Medulla oblongata (tissue), 1 donor: ENCODE data around the gene SESN1.

Experiments
- DNase-seq: peaks from one replicate; pipeline ENCODE4 v3.0.0-alpha.2; 2015; ENCODE audit errors: extremely low spot score

Gene SESN1

DNA sequence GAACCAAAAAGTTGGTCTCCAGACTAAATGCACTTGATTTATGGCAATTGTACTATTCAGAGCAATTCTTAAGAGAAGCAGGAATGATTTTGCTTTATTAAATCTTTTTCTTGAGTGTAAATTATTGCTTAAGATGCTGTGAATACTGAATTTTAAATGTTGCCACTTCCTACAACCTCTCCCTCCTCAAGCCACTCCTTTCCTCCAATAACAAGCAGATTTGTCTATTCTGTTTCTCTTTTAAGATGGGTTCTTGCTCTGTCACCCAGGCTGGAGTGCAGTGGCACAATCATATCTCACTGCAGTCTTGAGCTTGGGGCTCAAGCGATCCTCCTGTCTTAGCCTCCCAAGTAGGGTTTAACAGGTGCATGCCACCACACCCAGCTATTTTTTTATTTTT is 65.3 kb downstream of the SESN1 start:
- no peak for DNase-seq

DNA sequence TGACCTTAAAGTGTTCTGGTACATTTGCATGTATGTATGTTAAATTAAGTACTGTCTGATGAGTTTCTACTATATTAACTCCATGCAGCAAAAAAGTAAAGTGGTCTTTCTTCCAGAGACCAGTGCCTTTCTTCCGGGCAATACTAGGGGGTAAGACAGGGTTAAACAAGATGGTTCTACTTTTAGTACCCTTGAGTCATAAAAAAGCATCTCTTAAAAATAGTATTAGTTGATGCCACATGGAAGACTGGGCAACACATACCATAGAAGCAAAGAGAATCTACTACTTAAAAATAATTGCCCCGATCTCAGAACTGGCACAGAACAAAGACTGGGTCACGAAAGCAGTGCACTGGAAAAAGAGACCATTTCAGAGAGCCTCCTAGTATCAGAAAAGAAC is 66.2 kb downstream of the SESN1 start:
- DNase-seq, result no peak

DNA sequence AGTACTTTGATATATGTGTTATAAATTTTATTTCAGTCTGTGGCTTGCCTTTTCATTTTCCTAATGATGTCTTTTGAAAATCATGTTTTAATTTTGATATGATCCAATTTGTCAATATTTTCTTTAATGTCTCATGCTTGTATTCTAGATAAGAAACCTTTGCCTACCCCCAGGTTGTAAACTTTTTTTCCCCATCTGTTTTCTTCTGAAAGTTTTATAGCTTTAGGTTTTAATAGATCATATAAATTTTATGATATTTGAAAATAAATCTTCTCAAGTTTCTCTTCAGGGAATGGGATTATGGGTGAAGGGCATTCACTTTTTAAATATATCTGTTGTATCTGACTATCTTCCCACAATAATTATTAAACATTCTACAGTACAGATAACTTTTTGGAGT is 66.7 kb downstream of the SESN1 start:
- no peak for DNase-seq

DNA sequence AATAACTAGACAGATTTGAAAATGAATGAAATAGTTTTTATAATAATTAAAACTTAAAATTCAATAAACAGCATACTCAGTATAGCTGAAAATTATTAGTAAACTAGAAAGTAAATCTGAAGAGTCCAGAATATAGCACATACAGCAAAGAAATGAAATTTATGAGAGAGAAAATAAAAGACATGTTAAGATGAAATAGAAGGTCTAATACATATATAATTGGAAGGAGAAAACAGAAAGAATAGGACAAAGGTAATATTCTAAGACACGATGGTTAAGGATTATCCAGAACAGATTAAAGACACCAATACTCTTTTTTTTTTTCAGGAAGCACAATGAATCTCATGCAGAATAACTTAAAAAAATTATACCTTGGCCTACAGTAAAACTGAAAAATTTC is 69.0 kb downstream of the SESN1 start:
- DNase-seq, result no peak

DNA sequence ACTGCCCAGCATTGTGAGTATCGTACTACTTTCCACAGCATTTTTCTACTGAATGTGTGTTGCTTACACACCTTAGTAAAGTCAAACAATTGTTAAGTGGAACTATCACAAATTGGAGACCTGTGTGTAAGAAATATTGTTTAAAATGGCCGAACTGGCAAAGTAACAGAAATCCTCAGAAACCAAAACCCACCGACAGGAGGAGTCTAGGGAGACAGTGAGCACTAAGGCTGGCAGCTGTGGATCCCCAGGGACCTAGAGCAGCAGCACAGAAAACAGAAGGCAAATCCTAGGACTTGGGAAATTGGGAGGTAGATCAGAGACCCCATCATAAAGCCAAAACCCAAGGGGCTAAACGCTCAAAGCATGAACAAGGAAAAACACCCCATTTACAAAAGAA is 69.9 kb downstream of the SESN1 start:
- DNase-seq, result no peak

DNA sequence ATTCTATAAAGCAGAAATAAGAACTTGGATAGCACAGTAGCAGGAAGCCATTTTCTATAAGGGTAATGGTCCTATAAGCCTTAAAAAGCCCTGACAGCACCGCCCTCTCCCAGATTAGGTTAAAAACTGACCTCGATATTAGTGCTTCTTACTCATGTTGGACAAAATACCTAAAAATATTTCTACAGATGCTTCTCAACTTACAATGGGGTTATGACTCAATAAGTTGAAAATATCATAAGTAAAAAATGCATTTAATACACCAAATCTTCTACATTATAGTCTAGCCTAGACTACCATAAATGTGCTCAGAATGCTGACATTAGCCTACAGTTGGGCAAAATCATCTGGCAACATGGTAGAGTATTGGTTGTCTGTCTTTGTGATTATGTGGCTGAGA is 70.3 kb downstream of the SESN1 start:
- DNase-seq, result no peak

DNA sequence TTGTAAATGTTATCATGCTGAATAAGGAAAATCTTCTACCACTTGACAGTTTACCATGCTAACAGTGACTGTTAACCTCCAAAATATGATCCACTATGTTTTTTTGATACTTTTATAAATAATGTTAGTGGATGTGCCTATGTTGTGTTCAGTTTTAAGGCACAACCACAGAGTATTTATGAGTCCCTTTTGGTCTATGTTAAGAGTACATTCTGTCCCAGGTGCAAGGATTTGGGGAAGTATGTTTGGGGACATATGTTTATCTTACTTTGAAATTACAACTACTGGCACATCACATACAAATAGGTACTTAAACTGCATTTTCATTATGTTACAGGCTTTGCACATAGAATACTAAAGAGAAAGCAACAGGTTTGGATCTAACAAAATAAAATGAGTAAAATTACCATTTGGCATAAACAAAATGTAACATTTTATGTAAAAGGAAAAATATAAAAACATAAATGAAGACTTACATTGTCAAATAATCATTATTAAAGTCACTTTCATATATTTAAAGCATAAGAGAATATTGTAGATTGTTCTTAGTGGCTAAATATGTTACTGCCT is 71.2 kb downstream of the SESN1 start:
- no peak for DNase-seq

DNA sequence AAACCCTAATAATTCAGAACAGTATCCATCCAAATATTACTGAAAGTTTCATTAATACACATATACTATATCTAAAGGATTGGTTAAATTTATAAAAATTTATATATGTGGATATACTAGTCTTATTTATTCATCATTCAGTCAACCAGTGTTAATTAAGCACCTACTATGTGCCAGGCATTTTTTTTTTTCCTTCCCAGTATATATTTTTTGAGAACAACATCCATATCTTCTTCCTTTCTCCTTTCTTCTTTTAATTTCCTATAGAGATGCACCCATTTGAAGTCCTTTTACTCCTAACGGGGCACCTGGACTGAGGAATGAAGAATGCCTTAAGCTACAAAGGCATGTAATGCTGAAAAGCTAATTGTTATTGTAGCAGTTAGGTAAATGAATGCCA is 72.8 kb downstream of the SESN1 start:
- no peak for DNase-seq

DNA sequence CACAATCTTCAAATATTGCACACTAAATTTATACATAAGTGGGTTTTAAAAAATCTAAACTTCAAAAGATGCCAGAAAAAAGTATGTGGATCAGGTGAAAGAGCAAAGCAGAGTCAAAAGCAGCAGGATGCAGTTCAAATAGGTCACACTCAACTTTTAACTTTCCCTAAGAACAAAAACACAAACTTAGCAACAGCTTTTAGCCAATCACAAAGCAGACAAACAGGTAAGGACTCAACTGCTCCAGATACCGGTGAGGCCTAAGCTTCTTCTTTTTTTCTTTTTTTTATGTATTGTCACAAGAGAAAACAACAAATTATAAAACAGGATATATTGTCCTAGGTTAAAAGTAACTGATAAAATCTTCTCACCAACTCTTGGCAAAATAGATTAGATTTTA is 74.7 kb downstream of the SESN1 start:
- DNase-seq, result no peak

DNA sequence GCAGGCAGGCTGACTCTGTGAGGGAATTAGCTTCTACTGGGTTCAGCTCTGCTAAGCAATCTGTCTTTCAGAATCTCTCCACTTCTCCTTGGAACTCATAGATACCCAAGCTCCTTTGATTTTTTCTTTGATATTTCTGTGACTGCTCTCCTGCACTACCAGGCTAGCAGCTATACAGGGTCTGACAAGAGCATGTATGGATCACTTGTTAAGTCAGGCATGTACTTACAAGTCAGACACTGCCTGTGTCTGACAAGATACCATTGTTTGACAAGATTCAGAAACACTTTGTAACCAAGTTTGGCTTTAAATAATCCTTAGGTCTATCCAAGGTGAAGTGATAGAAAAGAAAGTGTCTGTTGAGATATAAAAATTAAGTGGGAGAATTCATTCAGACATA is 79.5 kb downstream of the SESN1 start:
- no peak for DNase-seq

DNA sequence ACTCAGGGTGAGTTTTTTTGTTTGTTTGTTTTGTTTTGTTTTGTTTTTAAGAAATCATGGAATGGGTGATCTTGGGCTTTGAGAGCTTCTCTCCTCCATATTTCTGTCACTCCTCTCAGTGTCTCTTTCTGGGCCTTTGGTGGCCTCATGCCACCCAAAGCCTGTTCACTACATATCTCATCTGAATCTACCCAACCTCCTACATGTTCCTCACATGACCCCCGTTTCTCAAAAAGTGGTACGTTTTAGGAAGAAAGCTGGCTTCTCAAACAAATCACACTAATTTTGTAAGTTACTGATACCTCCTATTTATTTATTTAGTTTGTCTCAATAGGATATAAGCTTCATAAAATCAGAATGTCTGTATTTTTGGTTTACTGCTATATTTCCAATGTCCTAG is 80.0 kb downstream of the SESN1 start:
- DNase-seq, result no peak

DNA sequence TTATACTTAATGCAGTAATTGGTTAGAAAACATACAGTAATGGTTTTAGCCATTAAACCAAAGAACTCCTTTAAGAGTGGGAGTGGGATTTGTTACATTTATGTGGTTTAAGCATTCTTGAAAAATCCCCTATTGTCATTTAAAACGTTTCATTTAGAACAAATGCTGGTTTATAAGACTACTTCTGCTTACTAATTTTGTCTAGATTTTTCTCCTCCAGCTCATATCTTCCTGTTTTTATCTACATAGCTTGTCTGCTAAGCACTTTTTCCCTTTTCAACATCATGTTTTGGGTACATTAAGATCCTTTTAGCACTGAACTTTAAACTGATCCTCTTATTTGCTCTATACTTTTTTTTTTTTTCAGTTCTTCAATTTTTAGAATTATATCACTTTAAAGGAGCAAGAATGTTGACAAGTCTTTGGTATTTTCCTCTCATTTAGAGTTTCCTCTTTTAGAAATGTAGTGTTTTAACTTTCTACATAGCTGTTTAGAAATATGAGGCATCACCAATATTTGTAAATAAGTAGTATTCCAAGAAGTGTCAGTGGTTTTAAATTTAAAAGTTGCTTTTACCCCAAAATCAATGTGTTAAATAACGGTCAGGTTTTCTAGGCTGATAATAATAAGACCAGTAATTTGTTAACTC is 80.9 kb downstream of the SESN1 start:
- DNase-seq, result peak; percentile 53

DNA sequence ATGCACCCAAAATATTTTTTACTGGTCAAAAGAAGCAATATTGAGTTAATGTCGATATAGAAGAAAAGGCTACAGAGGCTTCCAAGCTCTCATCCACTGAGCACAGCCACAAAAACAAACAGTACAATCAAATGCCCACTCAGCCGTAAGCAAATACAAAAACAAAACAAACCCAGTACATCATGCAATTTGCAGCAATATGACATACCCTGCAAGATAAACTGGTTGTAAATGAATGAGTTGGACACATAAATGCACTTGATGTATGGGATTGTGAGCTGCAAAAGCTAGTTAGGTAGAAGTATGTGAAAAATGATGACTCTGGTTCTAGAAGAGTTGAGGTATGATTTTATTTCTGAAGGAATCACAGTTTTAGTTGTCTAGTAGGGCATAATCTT is 83.9 kb downstream of the SESN1 start:
- no peak for DNase-seq

DNA sequence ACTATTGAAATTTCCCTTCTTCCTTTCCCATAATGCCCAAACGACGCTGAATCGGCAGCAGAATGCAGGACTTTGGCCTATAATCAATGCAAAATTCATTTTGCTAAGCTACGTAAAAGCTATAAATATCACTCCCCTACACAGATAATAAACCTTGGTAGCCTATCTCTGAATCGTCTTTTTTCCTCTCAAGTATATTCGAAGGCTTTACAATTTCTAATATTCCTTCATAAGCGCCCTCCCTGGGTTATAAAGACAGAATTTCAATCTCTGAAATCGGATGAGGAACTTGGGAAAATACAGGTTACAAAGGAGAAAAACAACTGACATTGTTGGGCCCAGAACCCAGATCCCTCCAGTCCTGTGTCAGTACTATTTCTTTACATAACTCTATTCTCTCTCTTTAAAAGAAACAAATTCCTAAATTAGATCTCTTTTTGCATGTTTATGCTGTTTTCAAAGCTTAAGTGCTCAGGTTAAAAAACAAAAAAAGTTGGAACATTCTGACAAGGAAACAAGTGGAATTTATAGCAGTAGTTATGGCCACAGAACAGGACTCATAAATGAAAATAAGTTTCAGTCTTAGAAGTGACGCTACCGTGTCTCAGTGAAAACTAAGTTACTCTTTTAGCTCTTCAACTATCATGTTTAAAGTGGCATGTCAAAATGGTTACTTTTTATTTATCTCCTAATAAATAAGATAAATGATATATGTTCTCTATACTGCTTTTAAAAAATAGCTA is 84.5 kb downstream of the SESN1 start:
- no peak for DNase-seq

DNA sequence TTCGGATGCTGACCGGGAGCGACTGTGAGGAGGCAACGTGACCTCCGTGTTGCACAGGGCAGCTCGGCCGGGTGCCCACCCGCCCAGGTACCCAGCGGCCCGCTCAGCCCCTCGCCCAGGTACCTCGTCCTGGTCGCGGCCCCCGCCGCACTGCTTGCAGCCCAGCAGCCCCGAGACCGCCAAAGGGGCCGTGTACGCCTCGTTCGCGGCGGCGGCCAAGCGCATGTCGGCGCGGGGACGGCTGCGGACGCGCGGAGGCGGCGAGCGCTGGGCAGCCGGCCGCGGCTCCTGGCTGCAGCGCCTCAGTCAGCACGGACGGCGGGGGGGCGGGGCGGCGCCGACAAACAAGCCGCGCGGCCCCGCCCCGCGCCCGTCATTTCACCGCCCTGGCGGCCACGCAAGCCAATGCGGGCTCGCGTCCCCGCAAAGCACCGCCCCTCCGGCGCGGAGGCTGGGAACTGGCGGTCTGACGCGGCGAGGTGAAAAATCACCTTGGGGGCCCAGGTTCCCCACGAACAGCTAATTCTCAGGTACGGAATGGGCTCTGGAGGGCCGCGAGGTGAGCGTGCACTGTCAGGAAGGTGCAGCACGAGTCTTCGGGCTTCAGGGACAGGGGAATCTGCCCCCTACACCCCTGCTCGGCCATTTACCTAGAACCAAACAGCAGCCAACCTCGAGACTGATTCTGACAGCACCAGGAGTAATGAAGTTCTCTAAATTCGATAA is 85.2 kb downstream of the SESN1 start:
- peak; percentile 95 for DNase-seq

DNA sequence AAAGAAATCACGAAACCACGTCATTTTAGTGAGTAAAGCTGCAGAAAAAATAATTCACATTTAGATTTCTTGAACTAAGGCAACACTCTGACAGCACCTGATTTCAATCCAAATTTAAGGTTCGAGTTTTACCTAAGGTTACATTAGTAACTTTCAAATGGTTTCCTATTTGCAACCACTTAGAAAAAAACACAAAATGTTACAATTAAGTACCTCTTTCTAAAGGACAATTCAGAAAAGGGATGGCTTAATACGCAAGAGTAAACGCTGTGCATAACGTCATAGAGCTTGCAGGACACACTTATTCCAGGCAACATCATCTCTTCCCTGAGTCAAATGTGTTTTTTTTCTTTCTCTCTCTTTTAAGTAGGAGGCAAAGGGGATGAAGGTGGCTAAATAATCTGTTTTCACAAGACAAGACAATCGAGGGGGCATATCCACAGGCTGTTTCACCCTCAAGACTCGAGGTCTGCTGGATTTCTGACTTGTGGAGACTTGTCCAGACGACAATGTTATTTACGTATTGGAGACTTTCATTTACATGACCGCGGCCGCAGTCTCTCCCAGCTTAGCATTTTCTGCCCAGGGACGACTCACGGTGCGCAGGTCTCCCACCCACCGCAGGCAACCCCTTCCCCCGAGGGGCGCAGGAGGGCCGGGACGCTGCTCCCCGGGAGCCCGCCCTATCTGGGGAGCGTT is 86.0 kb downstream of the SESN1 start:
- DNase-seq, result peak; percentile 78

DNA sequence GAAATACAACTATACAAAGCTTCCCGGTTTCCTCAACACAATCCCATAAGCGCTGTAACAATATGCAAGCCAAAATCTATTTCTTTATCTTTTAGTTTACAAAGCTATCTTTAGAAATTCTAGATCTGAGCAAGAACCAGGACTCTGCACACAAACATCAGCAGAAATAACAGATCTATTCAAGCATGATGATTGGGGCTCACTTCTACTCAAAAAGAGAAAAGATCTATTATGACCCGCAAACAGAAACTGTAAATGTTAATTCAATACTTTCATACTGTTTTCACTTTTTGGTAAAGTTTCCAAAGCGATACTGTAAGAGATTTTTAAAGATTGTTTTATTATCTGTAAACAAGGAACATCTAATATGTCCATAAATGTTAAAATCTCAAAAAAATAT is 86.6 kb downstream of the SESN1 start:
- peak; percentile 48 for DNase-seq

DNA sequence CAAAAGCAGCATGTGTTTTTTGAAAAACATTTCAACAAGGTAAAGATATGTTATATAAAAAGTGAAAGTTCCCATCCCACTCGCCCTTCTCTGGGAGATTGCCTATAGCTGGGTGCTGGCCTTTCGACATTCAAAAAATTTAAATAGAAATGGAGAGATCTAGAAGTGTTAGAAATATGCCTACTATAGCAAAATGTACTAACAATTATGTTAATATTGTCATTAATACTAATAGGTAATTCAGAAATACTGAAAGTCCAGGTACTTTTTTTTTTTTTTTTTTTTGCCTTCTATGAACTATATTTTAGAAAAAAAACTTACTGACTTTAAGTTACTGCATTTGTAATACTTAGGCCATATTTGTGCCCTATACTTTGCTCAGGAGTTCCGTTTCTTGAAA is 87.1 kb downstream of the SESN1 start:
- DNase-seq, result no peak

DNA sequence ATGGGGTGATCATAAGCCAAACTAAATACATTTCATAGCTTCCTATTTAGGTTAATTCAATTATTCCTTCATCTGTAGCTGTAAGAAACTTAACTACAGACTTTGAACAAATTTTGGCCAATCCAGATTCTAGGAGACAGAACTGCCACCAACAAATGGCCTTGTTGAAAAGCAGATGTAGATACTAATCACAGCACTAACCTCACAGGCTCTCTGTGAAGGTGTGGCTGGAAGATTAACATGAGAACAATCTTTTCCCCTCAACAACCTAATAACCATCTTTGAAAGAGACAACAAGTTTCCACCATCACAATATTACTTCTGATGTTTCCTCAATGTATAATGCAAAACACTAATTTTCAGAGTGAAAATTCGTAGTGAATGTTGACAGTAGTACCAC is 87.8 kb downstream of the SESN1 start:
- no peak for DNase-seq

DNA sequence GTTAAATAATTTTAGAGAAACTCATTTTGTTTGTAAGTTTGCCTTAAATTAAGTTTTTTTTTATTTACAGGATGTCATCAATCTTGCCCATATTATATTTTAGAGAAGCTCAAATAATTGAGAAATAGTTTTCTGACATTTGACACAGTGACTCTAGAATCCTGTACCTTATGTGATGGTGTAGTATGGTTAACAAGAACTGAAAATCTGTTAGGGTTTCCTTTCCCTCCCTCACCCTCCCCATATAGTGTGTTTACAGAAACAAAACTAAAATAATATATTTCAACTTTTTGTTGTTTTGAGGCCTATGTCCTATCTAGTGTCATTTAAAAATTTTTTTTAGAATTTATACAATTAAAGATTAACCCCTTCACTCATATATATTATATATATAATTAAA is 91.8 kb downstream of the SESN1 start:
- no peak for DNase-seq

DNA sequence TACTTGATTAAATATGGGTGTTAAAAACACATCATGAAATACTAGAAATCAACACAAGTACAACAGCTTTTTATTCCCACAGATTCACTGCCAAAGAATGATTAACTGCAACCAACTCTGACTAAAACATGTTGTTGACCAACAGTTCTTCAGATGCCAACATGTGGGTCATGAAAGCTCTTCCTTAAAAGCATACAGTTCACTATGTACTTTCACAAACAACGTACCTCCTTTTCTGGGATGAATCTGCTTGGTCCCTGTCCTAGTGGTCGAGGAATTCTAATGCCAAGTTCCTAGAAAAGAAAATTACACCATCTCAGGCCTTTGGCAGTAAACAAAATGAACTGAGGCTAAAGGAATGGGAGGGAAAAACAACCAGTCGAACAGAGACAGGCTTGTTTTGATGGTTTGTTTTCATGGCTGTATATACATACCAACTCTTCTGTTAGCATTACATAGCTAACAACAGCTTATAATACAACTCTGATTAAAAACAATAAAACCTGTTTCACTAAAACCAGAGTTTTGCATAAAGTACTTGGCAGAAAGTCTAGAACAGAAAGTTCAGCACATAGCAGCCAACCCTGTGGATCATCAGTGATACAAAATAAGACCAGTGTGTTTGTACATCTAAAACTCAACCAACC is 92.5 kb downstream of the SESN1 start:
- peak; percentile 60 for DNase-seq
